CD14-positive monocyte (primary cell): ENCODE measurements around the gene PRIM2. TPM values are rescaled to one million over a fixed set of nuclear protein-coding genes. Genes with fewer than 3 reads are reported as not detected.
"Not testable (repeated sequence)": the region's sequence is repeated elsewhere in the genome, so short reads cannot be mapped to it uniquely, and the experiment has no call there.

Source experiments
- DNase-seq, 3 donors: peaks; one replicate each; pipeline ENCODE4 v3.0.0-alpha.2; 2011 to 2022
- H2AFZ ChIP-seq: 2 replicates; pipeline ENCODE4 v1.6.0; 2012; ENCODE audit warnings: mild to moderate bottlenecking, low read depth, low read length, inconsistent platforms; ENCODE audit not compliant: insufficient read depth, poor library complexity, severe bottlenecking
- H3K27ac ChIP-seq, 2 donors: 1 replicate in 1 of 2; 2 replicates in 1 of 2; pipeline ENCODE4 v1.5.1; 2012 to 2013; ENCODE audit warnings: low read length in 2 of 2, control low read depth in 1 of 2, inconsistent platforms in 1 of 2, low read depth in 1 of 2, mild to moderate bottlenecking in 1 of 2
- H3K27me3 ChIP-seq, 2 donors: one replicate each; pipeline versions ENCODE4 v1.6.0 to v1.6.1; 2011 to 2013; ENCODE audit warnings: low read length in 2 of 2; ENCODE audit not compliant: control insufficient read depth in 2 of 2, insufficient read depth in 2 of 2
- H3K36me3 ChIP-seq, 2 donors: replicated peaks in 1 of 2; 1 replicate in 1 of 2; 2 replicates in 1 of 2; pipeline versions ENCODE4 v1.5.1 to v1.6.1; 2012 to 2013; ENCODE audit warnings: low read length in 2 of 2, control low read depth in 1 of 2, inconsistent platforms in 1 of 2, mild to moderate bottlenecking in 1 of 2; ENCODE audit not compliant: insufficient read depth in 2 of 2, control insufficient read depth in 1 of 2
- H3K4me1 ChIP-seq, 2 donors: 1 replicate in 1 of 2; 2 replicates in 1 of 2; pipeline versions ENCODE4 v1.5.1 to v1.6.1; 2012 to 2013; ENCODE audit warnings: low read length in 2 of 2, control low read depth in 1 of 2, inconsistent platforms in 1 of 2, mild to moderate bottlenecking in 1 of 2, moderate library complexity in 1 of 2; ENCODE audit not compliant: insufficient read depth in 2 of 2, control insufficient read depth in 1 of 2
- H3K4me2 ChIP-seq: replicated peaks from 2 replicates; pipeline ENCODE3; 2012; ENCODE audit warnings: low read length, moderate library complexity, mild to moderate bottlenecking; ENCODE audit not compliant: poor library complexity, severe bottlenecking; ENCODE audit errors: extremely low read depth
- H3K4me3 ChIP-seq, 3 experiments: fragments of 200-600 bp in 1 of 3; sonication (generic) in 1 of 3; replicated peaks in 1 of 3; 1 replicate in 2 of 3; 2 replicates in 1 of 3; pipeline ENCODE4 v1.5.1; 2011 to 2013; ENCODE audit warnings: low read length in 3 of 3, mild to moderate bottlenecking in 3 of 3, control low read depth in 2 of 3, low read depth in 2 of 3, inconsistent platforms in 1 of 3, moderate library complexity in 1 of 3
- H3K79me2 ChIP-seq: 2 replicates; pipeline ENCODE4 v1.6.0; 2012; ENCODE audit warnings: mild to moderate bottlenecking, control low read depth, inconsistent platforms, low read length, moderate library complexity; ENCODE audit not compliant: insufficient read depth
- H3K9ac ChIP-seq: 2 replicates; pipeline ENCODE4 v1.6.0; 2017; ENCODE audit warnings: low read length, mild to moderate bottlenecking; ENCODE audit not compliant: insufficient read depth, poor library complexity, severe bottlenecking
- H3K9me3 ChIP-seq, 2 donors: replicated peaks in 1 of 2; 1 replicate in 1 of 2; 2 replicates in 1 of 2; pipeline versions ENCODE4 v1.5.1 to v1.6.1; 2012 to 2013; ENCODE audit warnings: low read length in 2 of 2, control low read depth in 1 of 2; ENCODE audit not compliant: control insufficient read depth in 1 of 2, insufficient read depth in 1 of 2
- H4K20me1 ChIP-seq: 2 replicates; pipeline ENCODE4 v1.6.0; 2012; ENCODE audit warnings: mild to moderate bottlenecking, low read length, control low read depth, moderate library complexity; ENCODE audit not compliant: insufficient read depth
- H3K27ac Mint-ChIP-seq, 7 donors: one replicate each; pipeline ENCODE4 v1.8.0; 2020; ENCODE audit warnings: mild to moderate bottlenecking in 7 of 7, mixed read lengths in 7 of 7, moderate library complexity in 6 of 7, inconsistent platforms in 2 of 7
- H3K27me3 Mint-ChIP-seq, 3 donors: one replicate each; pipeline ENCODE4 v1.8.0; 2021 to 2022; ENCODE audit warnings: low read depth in 3 of 3, mild to moderate bottlenecking in 3 of 3, mixed read lengths in 3 of 3, moderate library complexity in 3 of 3, inconsistent platforms in 1 of 3
- H3K36me3 Mint-ChIP-seq, 2 donors: one replicate each; pipeline ENCODE4 v1.8.0; 2020; ENCODE audit warnings: mixed read lengths in 2 of 2, inconsistent platforms in 1 of 2, mild to moderate bottlenecking in 1 of 2
- H3K4me1 Mint-ChIP-seq: one replicate; pipeline ENCODE4 v1.8.0; 2020; ENCODE audit warnings: mild to moderate bottlenecking, mixed read lengths
- H3K4me3 Mint-ChIP-seq, 2 donors: one replicate each; pipeline ENCODE4 v1.8.0; 2020; ENCODE audit warnings: mild to moderate bottlenecking in 2 of 2, mixed read lengths in 2 of 2, moderate library complexity in 1 of 2
- H3K9me3 Mint-ChIP-seq, 7 donors: one replicate each; pipeline ENCODE4 v1.8.0; 2020 to 2022; ENCODE audit warnings: mixed read lengths in 7 of 7, mild to moderate bottlenecking in 6 of 7, moderate library complexity in 6 of 7, inconsistent platforms in 2 of 7
- WGBS: methylation state at CpG from one replicate; pipeline ENCODE4 v1.1.5; 2013; ENCODE audit warnings: missing lambda C conversion rate; ENCODE audit not compliant: insufficient coverage; 5-methylcytosine and 5-hydroxymethylcytosine counted together
- intact Hi-C, 2 donors: fragments of 100-400 bp; cut with micrococcal nuclease; formaldehyde crosslinking; loops; one replicate each; pipeline versions ENCODE4 v1.15.0 to v1.15.1; 2023
- polyA plus RNA-seq, 3 donors: library from polyadenylated mRNA; depleted of rRNA in 1 of 3; unstranded in 2 of 3; stranded (reverse) in 1 of 3; fragments of 300-500 nt in 2 of 3; fragments of >200 nt in 1 of 3; fragmentation: Illumina TruSeq in 2 of 3; gene quantifications; 1 replicate in 2 of 3; 2 replicates in 1 of 3; pipeline ENCODE4 v1.2.3, GENCODE V29; 2012 to 2021
- TF ChIP-seq, protein P1 (sequence below): fragments of 200-600 bp; IDR thresholded peaks from one replicate; pipeline ENCODE4 v1.8.0; 2022; ENCODE audit warnings: antibody characterized with exemption, mild to moderate bottlenecking

Gene PRIM2
- polyA plus RNA-seq, 3 donors: 2.8 to 5.1 (median 4.2) TPM

DNA sequence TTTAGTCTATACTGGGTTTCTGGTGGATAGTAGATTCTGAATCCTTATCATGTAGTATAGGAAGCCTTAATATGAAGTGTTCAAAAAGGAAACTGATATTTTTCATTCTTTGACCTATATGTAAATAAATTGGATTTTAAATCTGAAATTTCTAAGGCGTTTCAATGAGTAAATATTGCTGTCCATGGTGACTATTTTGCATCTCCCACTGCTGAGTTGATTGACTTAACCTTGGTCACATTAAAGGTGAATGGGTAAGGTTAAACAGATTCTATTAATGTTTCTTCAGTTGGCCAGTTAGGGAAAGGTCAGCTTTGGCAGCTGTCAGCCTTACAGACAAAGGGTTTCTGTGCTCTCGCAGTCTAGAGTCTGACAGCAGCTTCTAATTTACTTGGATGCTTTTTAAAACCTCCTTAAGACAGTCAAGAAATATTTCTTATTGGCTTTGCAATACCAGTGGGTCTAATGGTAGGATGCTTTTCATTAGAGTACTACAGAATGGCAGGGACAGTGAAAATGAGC is 24.8 kb downstream of the PRIM2 start:
- H3K9me3 Mint-ChIP-seq: peaks cover 3 to 5% (median 4%) of the 10 kb centered on the region in 7 donors
- Histone ChIP-seq H3K9me3 (no peaks in the 10 kb centered on the region), H3K27ac (no peak overlapping the region), H3K27me3 (no peaks in the 10 kb centered on the region), H4K20me1 (no peaks in the 10 kb centered on the region), H3K79me2 (no peaks in the 10 kb centered on the region), H3K4me1 (no peaks in the 10 kb centered on the region), H3K4me3 (no peak overlapping the region), H3K4me2 (no peak overlapping the region), H2AFZ (no peak overlapping the region), H3K9ac (no peak overlapping the region), H3K36me3 (no peaks in the 10 kb centered on the region)
- intact Hi-C loops: no loop called here
- no peak overlapping the region for H3K4me3 Mint-ChIP-seq
- peaks cover 0 to 5% of the 10 kb centered on the region in 2 donors for H3K36me3 Mint-ChIP-seq
- peaks cover 2% of the 10 kb centered on the region for H3K4me1 Mint-ChIP-seq
- no peaks in the 10 kb centered on the region for H3K27me3 Mint-ChIP-seq
- TF ChIP-seq, protein P1, sequence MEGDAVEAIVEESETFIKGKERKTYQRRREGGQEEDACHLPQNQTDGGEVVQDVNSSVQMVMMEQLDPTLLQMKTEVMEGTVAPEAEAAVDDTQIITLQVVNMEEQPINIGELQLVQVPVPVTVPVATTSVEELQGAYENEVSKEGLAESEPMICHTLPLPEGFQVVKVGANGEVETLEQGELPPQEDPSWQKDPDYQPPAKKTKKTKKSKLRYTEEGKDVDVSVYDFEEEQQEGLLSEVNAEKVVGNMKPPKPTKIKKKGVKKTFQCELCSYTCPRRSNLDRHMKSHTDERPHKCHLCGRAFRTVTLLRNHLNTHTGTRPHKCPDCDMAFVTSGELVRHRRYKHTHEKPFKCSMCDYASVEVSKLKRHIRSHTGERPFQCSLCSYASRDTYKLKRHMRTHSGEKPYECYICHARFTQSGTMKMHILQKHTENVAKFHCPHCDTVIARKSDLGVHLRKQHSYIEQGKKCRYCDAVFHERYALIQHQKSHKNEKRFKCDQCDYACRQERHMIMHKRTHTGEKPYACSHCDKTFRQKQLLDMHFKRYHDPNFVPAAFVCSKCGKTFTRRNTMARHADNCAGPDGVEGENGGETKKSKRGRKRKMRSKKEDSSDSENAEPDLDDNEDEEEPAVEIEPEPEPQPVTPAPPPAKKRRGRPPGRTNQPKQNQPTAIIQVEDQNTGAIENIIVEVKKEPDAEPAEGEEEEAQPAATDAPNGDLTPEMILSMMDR: no peak
- no peak overlapping the region for H3K27ac Mint-ChIP-seq
- no peak for DNase-seq
- no CpG with 5 or more reads among the region's 2 CpGs for WGBS

DNA sequence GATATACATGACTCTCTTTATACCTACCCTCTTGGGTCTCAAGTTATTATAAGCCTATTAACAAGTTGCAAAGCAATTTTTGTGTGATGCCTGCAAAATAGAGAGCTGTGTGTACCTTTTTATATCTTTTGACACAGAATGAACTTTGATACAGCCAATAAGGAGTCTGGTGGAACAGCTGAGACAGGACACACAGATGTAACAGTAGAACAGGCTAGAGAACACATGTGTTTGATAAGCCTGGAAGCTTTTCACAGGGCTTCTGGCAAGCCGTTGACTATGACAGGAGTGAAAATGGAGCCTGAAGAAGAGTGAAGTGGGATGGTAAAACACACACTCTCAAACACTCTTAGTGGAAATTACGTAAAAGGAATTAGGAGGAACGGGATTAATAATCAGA is 25.9 kb downstream of the PRIM2 start:
- H3K4me3 Mint-ChIP-seq, H3K9me3 Mint-ChIP-seq, H3K27ac ChIP-seq, H3K4me2 ChIP-seq, H3K4me1 Mint-ChIP-seq, intact Hi-C loops, DNase-seq, H3K4me3 ChIP-seq, H3K27ac Mint-ChIP-seq, H3K4me1 ChIP-seq, H3K27me3 ChIP-seq, H3K27me3 Mint-ChIP-seq, H3K9ac ChIP-seq, H3K36me3 ChIP-seq, H4K20me1 ChIP-seq, H3K36me3 Mint-ChIP-seq, H2AFZ ChIP-seq, H3K9me3 ChIP-seq, H3K79me2 ChIP-seq: not testable (repeated sequence)
- WGBS: 100% methylated on average over 2 of the region's 3 CpGs

DNA sequence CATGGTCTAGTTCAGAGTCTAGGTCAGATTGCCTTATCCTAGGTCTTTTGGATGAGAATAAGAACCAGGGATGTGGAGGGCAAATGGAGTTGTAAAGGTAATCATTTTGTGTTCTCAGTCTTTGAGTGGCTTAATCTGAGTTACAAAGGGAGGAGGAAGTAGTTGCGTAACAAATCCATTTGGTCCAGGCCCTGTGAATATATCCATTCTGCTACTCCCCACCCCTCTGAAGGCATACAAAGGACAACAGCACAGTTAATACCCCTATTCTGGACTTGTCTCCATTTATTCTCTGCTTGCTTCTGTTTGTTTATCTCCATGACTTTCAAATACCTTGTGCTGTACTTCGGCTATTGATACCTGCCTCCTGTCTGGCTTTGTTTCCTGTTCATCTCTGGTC is 29.3 kb downstream of the PRIM2 start:
- DNase-seq, H3K9ac ChIP-seq, H3K4me1 Mint-ChIP-seq, H3K27ac ChIP-seq, H2AFZ ChIP-seq, H3K27me3 Mint-ChIP-seq, H3K36me3 ChIP-seq, H3K4me1 ChIP-seq, H3K4me3 ChIP-seq, H3K79me2 ChIP-seq, H4K20me1 ChIP-seq, H3K4me3 Mint-ChIP-seq, H3K27me3 ChIP-seq, H3K4me2 ChIP-seq, H3K9me3 Mint-ChIP-seq, H3K9me3 ChIP-seq, intact Hi-C loops, H3K27ac Mint-ChIP-seq: not testable (repeated sequence)
- WGBS: 100% methylated on average over 1 of the region's 2 CpGs
- peaks cover 6 to 14% of the 10 kb centered on the region in 2 donors for H3K36me3 Mint-ChIP-seq

DNA sequence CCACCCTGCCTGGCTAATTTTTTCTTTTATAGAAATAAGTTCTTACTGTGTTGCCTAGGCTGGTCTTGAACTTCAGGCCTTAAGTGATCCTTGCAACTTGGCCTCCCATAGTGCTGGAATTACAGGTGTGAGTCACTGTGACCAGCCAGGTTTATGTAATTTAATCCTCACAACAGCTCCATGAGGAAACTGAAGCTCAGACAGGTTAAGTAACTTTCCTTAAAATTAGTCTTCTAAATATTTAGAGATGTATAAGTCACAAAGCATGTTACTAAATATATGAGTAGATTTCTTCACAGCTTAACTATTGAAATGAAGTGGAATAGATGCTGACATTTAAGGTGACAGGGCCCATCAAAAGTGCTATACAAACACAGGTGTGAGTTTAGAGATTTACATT is 30.2 kb downstream of the PRIM2 start:
- DNase-seq, H3K27me3 ChIP-seq, H3K4me3 ChIP-seq, H3K27me3 Mint-ChIP-seq, H3K9ac ChIP-seq, H2AFZ ChIP-seq, H3K36me3 ChIP-seq, H3K4me2 ChIP-seq, intact Hi-C loops, H3K4me3 Mint-ChIP-seq, H3K27ac ChIP-seq, H3K79me2 ChIP-seq, H3K9me3 Mint-ChIP-seq, H3K4me1 Mint-ChIP-seq, H3K9me3 ChIP-seq, H3K4me1 ChIP-seq, H4K20me1 ChIP-seq: not testable (repeated sequence)
- H3K36me3 Mint-ChIP-seq: peaks cover 6 to 14% of the 10 kb centered on the region in 2 donors
- peak overlapping the region in 1 of 7 donors; percentile 22 for H3K27ac Mint-ChIP-seq
